HEK293 (cell line): Measurements from ENCODE around the gene ITPRID2.

ENCODE experiments used
- YY1 ChIP-seq: fragments of 450-650 bp; formaldehyde crosslinking; IDR thresholded peaks from 2 replicates; pipeline ENCODE4 v1.5.1; 2018; ENCODE audit warnings: missing biosample characterization, missing genetic modification characterization
- ZBTB8A ChIP-seq: fragments of 450-650 bp; formaldehyde crosslinking; IDR thresholded peaks from 2 replicates; pipeline ENCODE4 v1.5.1; 2016; ENCODE audit warnings: missing biosample characterization, missing genetic modification characterization
- ZNF121 ChIP-seq: fragments of 450-650 bp; formaldehyde crosslinking; IDR thresholded peaks from 2 replicates; pipeline ENCODE4 v1.5.1; 2016; ENCODE audit warnings: missing biosample characterization, missing genetic modification characterization
- ZNF133 ChIP-seq: fragments of 450-650 bp; formaldehyde crosslinking; IDR thresholded peaks from 2 replicates; pipeline ENCODE4 v1.5.1; 2016; ENCODE audit warnings: missing biosample characterization, missing genetic modification characterization
- ZNF292 ChIP-seq: fragments of 450-650 bp; formaldehyde crosslinking; IDR thresholded peaks from 2 replicates; pipeline ENCODE4 v1.5.1; 2016; ENCODE audit warnings: low read depth, missing biosample characterization, missing genetic modification characterization, borderline replicate concordance
- ZNF423 ChIP-seq: fragments of 450-650 bp; formaldehyde crosslinking; IDR thresholded peaks from 2 replicates; pipeline ENCODE4 v1.5.1; 2016; ENCODE audit warnings: missing biosample characterization, missing genetic modification characterization
- ZNF449 ChIP-seq: fragments of 450-650 bp; formaldehyde crosslinking; IDR thresholded peaks from 2 replicates; pipeline ENCODE4 v1.5.1; 2017; ENCODE audit warnings: missing biosample characterization, mild to moderate bottlenecking, missing genetic modification characterization, moderate library complexity
- ZNF629 ChIP-seq: fragments of 450-650 bp; formaldehyde crosslinking; IDR thresholded peaks from 2 replicates; pipeline ENCODE4 v1.5.1; 2017; ENCODE audit warnings: missing biosample characterization, missing genetic modification characterization
- ZNF76 ChIP-seq: fragments of 450-650 bp; formaldehyde crosslinking; IDR thresholded peaks from 2 replicates; pipeline ENCODE4; 2016; ENCODE audit warnings: low read depth, missing biosample characterization, missing genetic modification characterization, borderline replicate concordance
- TF ChIP-seq, protein P1 (sequence below): fragments of 450-650 bp; formaldehyde crosslinking; IDR thresholded peaks from 2 replicates; pipeline ENCODE4 v1.5.1; 2016; ENCODE audit warnings: missing biosample characterization, missing genetic modification characterization
- TF ChIP-seq, protein P2 (sequence below): fragments of 450-650 bp; formaldehyde crosslinking; IDR thresholded peaks from 2 replicates; pipeline ENCODE4 v1.5.1; 2017; ENCODE audit warnings: missing biosample characterization, missing genetic modification characterization

- TF ChIP-seq, protein P1, sequence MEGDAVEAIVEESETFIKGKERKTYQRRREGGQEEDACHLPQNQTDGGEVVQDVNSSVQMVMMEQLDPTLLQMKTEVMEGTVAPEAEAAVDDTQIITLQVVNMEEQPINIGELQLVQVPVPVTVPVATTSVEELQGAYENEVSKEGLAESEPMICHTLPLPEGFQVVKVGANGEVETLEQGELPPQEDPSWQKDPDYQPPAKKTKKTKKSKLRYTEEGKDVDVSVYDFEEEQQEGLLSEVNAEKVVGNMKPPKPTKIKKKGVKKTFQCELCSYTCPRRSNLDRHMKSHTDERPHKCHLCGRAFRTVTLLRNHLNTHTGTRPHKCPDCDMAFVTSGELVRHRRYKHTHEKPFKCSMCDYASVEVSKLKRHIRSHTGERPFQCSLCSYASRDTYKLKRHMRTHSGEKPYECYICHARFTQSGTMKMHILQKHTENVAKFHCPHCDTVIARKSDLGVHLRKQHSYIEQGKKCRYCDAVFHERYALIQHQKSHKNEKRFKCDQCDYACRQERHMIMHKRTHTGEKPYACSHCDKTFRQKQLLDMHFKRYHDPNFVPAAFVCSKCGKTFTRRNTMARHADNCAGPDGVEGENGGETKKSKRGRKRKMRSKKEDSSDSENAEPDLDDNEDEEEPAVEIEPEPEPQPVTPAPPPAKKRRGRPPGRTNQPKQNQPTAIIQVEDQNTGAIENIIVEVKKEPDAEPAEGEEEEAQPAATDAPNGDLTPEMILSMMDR: no peak
- TF ChIP-seq ZNF76 (tag by site-specific recombination) (no peak), ZNF292 (tag by site-specific recombination) (no peak), ZNF133 (no peak), ZNF121 (tag by site-specific recombination) (no peak), ZNF449 (tag by site-specific recombination) (no peak), ZNF629 (tag by site-specific recombination) (no peak), YY1 (no peak), ZBTB8A (tag by site-specific recombination) (no peak), ZNF423 (tag by site-specific recombination) (no peak)
- TF ChIP-seq, protein P2, sequence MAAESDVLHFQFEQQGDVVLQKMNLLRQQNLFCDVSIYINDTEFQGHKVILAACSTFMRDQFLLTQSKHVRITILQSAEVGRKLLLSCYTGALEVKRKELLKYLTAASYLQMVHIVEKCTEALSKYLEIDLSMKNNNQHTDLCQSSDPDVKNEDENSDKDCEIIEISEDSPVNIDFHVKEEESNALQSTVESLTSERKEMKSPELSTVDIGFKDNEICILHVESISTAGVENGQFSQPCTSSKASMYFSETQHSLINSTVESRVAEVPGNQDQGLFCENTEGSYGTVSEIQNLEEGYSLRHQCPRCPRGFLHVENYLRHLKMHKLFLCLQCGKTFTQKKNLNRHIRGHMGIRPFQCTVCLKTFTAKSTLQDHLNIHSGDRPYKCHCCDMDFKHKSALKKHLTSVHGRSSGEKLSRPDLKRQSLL (tag by site-specific recombination): no peak
Measured at GRCh38 chr2:181885096-181885495, 6.4 kb upstream of the ITPRID2 start.
